HepG2 (cell line): ENCODE results near the gene ACTR1B. TPM values are rescaled to one million over a fixed set of nuclear protein-coding genes. Genes with fewer than 3 reads are reported as not detected.

Experiments used
- ATAC-seq: fragments of 200-7000 bp; cut with Tn5 transposase; 3 replicates; pipeline ENCODE4 v1.9.1; 2020; ENCODE audit warnings: mild to moderate bottlenecking, moderate library complexity
- BruUV-seq: library from RNA; stranded (reverse); fragments of 400-500 nt; replicated peaks from 2 replicates; lab custom pipeline; 2021; lab: Mats Ljungman, UMichigan
- CTCF ChIA-PET: fragments of 300-600 bp; formaldehyde crosslinking; extraction: SDS; loops from one replicate; lab custom pipeline; 2021; ENCODE audit warnings: low total read pairs, inconsistent platforms, low intra/inter-chr PET ratio; lab: Yijun Ruan, JAX
- POLR2A ChIA-PET: fragments of 350-600 bp; sonication (Branson Sonifier 250); formaldehyde crosslinking; loops from one replicate; lab custom pipeline; 2020; ENCODE audit warnings: antibody characterized with exemption, inconsistent platforms; lab: Yijun Ruan, JAX
- DNase-seq: peaks from one replicate; pipeline ENCODE4 v3.0.0-alpha.2; 2015; ENCODE audit warnings: low spot score
- FAIRE-seq: peaks from 3 replicates; lab custom pipeline; 2011; peaks lifted over from hg19 to GRCh38; lab: Jason Lieb, UNC
- H2AFZ ChIP-seq: one replicate; pipeline ENCODE4 v1.6.1; 2011; ENCODE audit warnings: low read length, inconsistent platforms
- H3K27ac ChIP-seq: fragments of 300-600 bp; 3 replicates; pipeline ENCODE4 v1.8.0; 2011; ENCODE audit warnings: mixed run types, mild to moderate bottlenecking, mixed read lengths, low read length, inconsistent platforms; ENCODE audit not compliant: insufficient read depth; ENCODE audit errors: extremely low read length
- H3K27me3 ChIP-seq, 2 experiments: fragments of 200-600 bp in 1 of 2; 2 replicates in 1 of 2; 3 replicates in 1 of 2; pipeline versions ENCODE4 v1.6.0 to v1.8.0; 2011; ENCODE audit warnings: low read length in 2 of 2, mild to moderate bottlenecking in 2 of 2, moderate library complexity in 2 of 2, inconsistent platforms in 1 of 2; ENCODE audit not compliant: insufficient read depth in 2 of 2, control insufficient read depth in 1 of 2
- H3K36me3 ChIP-seq, 2 experiments: fragments of 200-600 bp in 1 of 2; replicated peaks in 1 of 2; 2 replicates in 1 of 2; 3 replicates in 1 of 2; pipeline versions ENCODE4 v1.5.1 to v1.8.0; 2011; ENCODE audit warnings: low read length in 2 of 2, inconsistent platforms in 1 of 2; ENCODE audit not compliant: insufficient read depth in 2 of 2, control insufficient read depth in 1 of 2
- H3K4me1 ChIP-seq: 2 replicates; pipeline ENCODE4 v1.5.1; 2012; ENCODE audit warnings: low read length, inconsistent platforms; ENCODE audit not compliant: insufficient read depth
- H3K4me2 ChIP-seq: 2 replicates; pipeline ENCODE4 v1.6.0; 2011; ENCODE audit warnings: low read depth, low read length, inconsistent platforms
- H3K4me3 ChIP-seq, 3 experiments: fragments of 200-600 bp in 1 of 3; sonication (generic), shearing (Covaris generic) in 1 of 3; replicated peaks in 1 of 3; 2 replicates each; pipeline ENCODE4 v1.5.1; 2011 to 2016; ENCODE audit warnings: low read length in 3 of 3, inconsistent platforms in 2 of 3, low read depth in 2 of 3, mild to moderate bottlenecking in 2 of 3, control low read depth in 1 of 3, mixed read lengths in 1 of 3; ENCODE audit not compliant: insufficient read depth in 1 of 3
- H3K79me2 ChIP-seq: one replicate; pipeline ENCODE4 v1.6.1; 2011; ENCODE audit warnings: low read length, inconsistent platforms; ENCODE audit not compliant: insufficient read depth
- H3K9ac ChIP-seq: 2 replicates; pipeline ENCODE4 v1.6.0; 2011; ENCODE audit warnings: mild to moderate bottlenecking, low read depth, low read length, inconsistent platforms; ENCODE audit not compliant: insufficient read depth
- H3K9me3 ChIP-seq: 2 replicates; pipeline ENCODE4 v1.5.1; 2012; ENCODE audit warnings: mild to moderate bottlenecking, low read length
- H4K20me1 ChIP-seq: 2 replicates; pipeline ENCODE4 v1.6.0; 2011; ENCODE audit warnings: inconsistent platforms, mild to moderate bottlenecking, low read length, moderate library complexity; ENCODE audit not compliant: insufficient read depth
- ASH2L ChIP-seq: fragments of 300-600, 200-600 bp; sonication (generic); IDR thresholded peaks from 2 replicates; pipeline ENCODE4 v1.7.0; 2017; ENCODE audit warnings: low read depth, mild to moderate bottlenecking, moderate library complexity, mixed read lengths, low read length; ENCODE audit not compliant: insufficient read length
- CSRNP1 ChIP-seq: sonication (generic); formaldehyde crosslinking; IDR thresholded peaks from 2 replicates; pipeline ENCODE4 v1.8.1; 2023; ENCODE audit warnings: mild to moderate bottlenecking, missing genetic modification reagents
- GMEB2 ChIP-seq: IDR thresholded peaks from 2 replicates; pipeline ENCODE4 v1.6.1; 2016; ENCODE audit warnings: missing biosample characterization, missing genetic modification reagents, low read depth
- HDAC2 ChIP-seq: sonication (generic); formaldehyde crosslinking; IDR thresholded peaks from 2 replicates; pipeline ENCODE4 v1.4.0; 2020; ENCODE audit warnings: missing genetic modification reagents
- IRF1 ChIP-seq: sonication (generic); formaldehyde crosslinking; IDR thresholded peaks from 2 replicates; pipeline ENCODE4 v1.4.0; 2020; ENCODE audit warnings: low read depth, mild to moderate bottlenecking, missing genetic modification reagents
- PLRG1 ChIP-seq: fragments of 450-650 bp; conservative IDR thresholded peaks from 2 replicates; pipeline ENCODE4 v1.6.1; 2016
- POLR2G ChIP-seq: fragments of 200-400 bp; formaldehyde crosslinking; IDR thresholded peaks from 2 replicates; pipeline ENCODE4 v1.6.1; 2018; ENCODE audit warnings: mild to moderate bottlenecking, low read depth, low read length, moderate library complexity
- SNAPC4 ChIP-seq: sonication (generic); formaldehyde crosslinking; IDR thresholded peaks from 2 replicates; pipeline ENCODE4 v1.4.0; 2020; ENCODE audit warnings: mild to moderate bottlenecking, missing genetic modification reagents
- ZNF616 ChIP-seq: sonication (generic); formaldehyde crosslinking; IDR thresholded peaks from 2 replicates; pipeline ENCODE4 v1.5.0; 2020; ENCODE audit warnings: low read depth, mild to moderate bottlenecking, missing genetic modification reagents
- ZNF619 ChIP-seq: sonication (generic); formaldehyde crosslinking; IDR thresholded peaks from 2 replicates; pipeline ENCODE4 v1.4.0; 2020; ENCODE audit warnings: mild to moderate bottlenecking, missing genetic modification reagents
- ZNF7 ChIP-seq: IDR thresholded peaks from 2 replicates; pipeline ENCODE4 v1.6.1; 2016; ENCODE audit warnings: missing biosample characterization, missing genetic modification reagents
- ZNF879 ChIP-seq: sonication (generic); formaldehyde crosslinking; IDR thresholded peaks from 2 replicates; pipeline ENCODE4 v1.8.1; 2023; ENCODE audit warnings: missing genetic modification reagents
- WGBS: methylation state at CpG from one replicate; pipeline ENCODE4 v1.1.6; 2017; ENCODE audit warnings: low lambda C conversion rate; 5-methylcytosine and 5-hydroxymethylcytosine counted together
- in situ Hi-C: cut with HindIII; loops from 2 replicates; pipeline ENCODE4 v1.10.0; 2017; ENCODE audit warnings: low pct_unique_long_range_greater_than_20kb; ENCODE audit not compliant: extremely low pct_ligation_motif_present
- intact Hi-C: fragments of 100-400 bp; cut with micrococcal nuclease; formaldehyde crosslinking; loops from one replicate; pipeline ENCODE4 v1.10.0; 2022; ENCODE audit not compliant: unreplicated experiment
- polyA plus RNA-seq, 8 experiments: library from polyadenylated mRNA; depleted of rRNA in 3 of 8; stranded (reverse) in 7 of 8; unstranded in 1 of 8; fragments of >200 nt; fragmentation: Illumina TruSeq in 4 of 8; extraction: Trizol in 4 of 8; gene quantifications; 2 replicates each; pipeline versions ENCODE4 v1.2.1 to v1.2.3, GENCODE V29; 2011 to 2016; ENCODE audit warnings: low read depth in 4 of 8, missing spikeins in 1 of 8, mixed read lengths in 1 of 8; ENCODE audit not compliant: insufficient read depth in 1 of 8
- total RNA-seq, 5 experiments: library from RNA; depleted of rRNA; stranded (reverse); fragments of >200 nt; fragmentation: Illumina TruSeq; extraction: Trizol; gene quantifications; 2 replicates each; pipeline ENCODE4 v1.2.3, GENCODE V29; 2016; ENCODE audit warnings: low read depth in 1 of 5

ACTR1B gene
- total and polyA plus RNA-seq, 2 of the 13 experiments (the other 11 are each of a cell fraction or from before 2014, with no cell fraction given) = 61.7 to 76.7 TPM

GRCh38 chr2:97660775-97661389 is 3.0 kb downstream of the ACTR1B start (continued):
- no peak for TF ChIP-seq SNAPC4 (CRISPR knock-in tag)

- intact Hi-C loops = no loop called here
- Histone ChIP-seq H3K36me3 (peaks cover 20 to 41% of the 10 kb centered on the region in 2 experiments), H3K4me3 (no peak overlapping the region), H2AFZ (no peak overlapping the region), H3K79me2 (peaks cover 20% of the 10 kb centered on the region), H3K4me2 (no peak overlapping the region), H3K27me3 (no peaks in the 10 kb centered on the region; a peak in 1 of 5 replicates), H3K27ac (no peak overlapping the region), H3K9me3 (no peaks in the 10 kb centered on the region), H3K9ac (no peak overlapping the region), H4K20me1 (peaks cover 9% of the 10 kb centered on the region; the same call in 1 of the 2 replicates), H3K4me1 (peaks cover 30% of the 10 kb centered on the region)
- FAIRE-seq (no peak), DNase-seq (no peak), ATAC-seq (no peak)
- POLR2A ChIA-PET = interaction anchor here (8.2 kb wide), 1 partner anchor 11 kb away, joined by 298 read pairs; the partner anchor contains the start of gene COX5B
- BruUV-seq = no TSS peak
- 98% methylated on average over 18 of the region's 20 CpGs for WGBS
- CTCF ChIA-PET = no interaction called here
- in situ Hi-C loops = loop anchor here (5.0 to 25.0 kb wide), 2 partner anchors 73 to 1598 kb away; partner anchors contain the start of gene ANKRD36B
- no peak for TF ChIP-seq ZNF616 (CRISPR knock-in tag)
- TF ChIP-seq CSRNP1 (CRISPR knock-in tag) = no peak
- no peak for TF ChIP-seq PLRG1
- TF ChIP-seq IRF1 (CRISPR knock-in tag) = no peak
- no peak for TF ChIP-seq ZNF7 (CRISPR knock-in tag)
- TF ChIP-seq HDAC2 (CRISPR knock-in tag) = no peak
- TF ChIP-seq ASH2L = no peak
- TF ChIP-seq POLR2G = no peak
- no peak for TF ChIP-seq ZNF619
- TF ChIP-seq GMEB2 (CRISPR knock-in tag) = no peak
- no peak for TF ChIP-seq ZNF879 (CRISPR knock-in tag)
These were observed 3.6 kb downstream of the ACTR1B start for GRCh38 chr2:97660044-97660774.
